ENCODE measurements around the gene NSMF.

Gene NSMF

GRCh38 chr9:137449931-137450538 lies 9.1 kb downstream of the NSMF start:
- H4K20me1 ChIP-seq (ENCODE audit: insufficient read depth, low read length): no peaks in the 10 kb centered on the region

GRCh38 chr9:137449081-137449844 lies 9.9 kb downstream of the NSMF start:
- Histone ChIP-seq H4K20me1 (ENCODE audit: insufficient read depth, low read length) (no peaks in the 10 kb centered on the region), H3K4me2 (ENCODE audit: low read length) (no peak overlapping the region), H3K79me2 (ENCODE audit: insufficient read depth, low read length) (no peaks in the 10 kb centered on the region), H3K36me3 (ENCODE audit: insufficient read depth, low read length) (peaks cover 17% of the 10 kb centered on the region), H3K9ac (ENCODE audit: low read length) (no peak overlapping the region), H3K27ac (ENCODE audit: low read depth, low read length, poor library complexity, severe bottlenecking) (no peak overlapping the region), H3K4me1 (ENCODE audit: insufficient read depth, low read length, severe bottlenecking) (peaks cover 3% of the 10 kb centered on the region), H2AFZ (ENCODE audit: low read length) (no peak overlapping the region), H3K9me3 (ENCODE audit: low read length) (no peaks in the 10 kb centered on the region), H3F3A (ENCODE audit: insufficient read depth, low read length) (no peaks in the 10 kb centered on the region), H3K9me2 (ENCODE audit: low read depth, low read length) (no peaks in the 10 kb centered on the region), H3K4me3 (ENCODE audit: low read depth, low read length, poor library complexity, severe bottlenecking) (no peak overlapping the region), H3K27me3 (ENCODE audit: insufficient read depth, low read length) (no peaks in the 10 kb centered on the region; the same call in 1 of the 2 replicates)
- TF ChIP-seq CTCF (IDR thresholded peaks at IDR 0.05; ENCODE audit: low read length) (no peak), EZH2 (IDR thresholded peaks at IDR 0.05; ENCODE audit: borderline replicate concordance, low read length) (no peak)

More at GRCh38 chr9:137449931-137450538, 9.1 kb downstream of the NSMF start:
- Histone ChIP-seq H2AFZ (ENCODE audit: low read length) (no peak overlapping the region), H3K9me2 (ENCODE audit: low read depth, low read length) (no peaks in the 10 kb centered on the region), H3K27ac (ENCODE audit: low read depth, low read length, poor library complexity, severe bottlenecking) (no peak overlapping the region), H3K9ac (ENCODE audit: low read length) (no peak overlapping the region), H3K4me3 (ENCODE audit: low read depth, low read length, poor library complexity, severe bottlenecking) (no peak overlapping the region), H3K4me1 (ENCODE audit: insufficient read depth, low read length, severe bottlenecking) (peaks cover 10% of the 10 kb centered on the region), H3F3A (ENCODE audit: insufficient read depth, low read length) (no peaks in the 10 kb centered on the region), H3K9me3 (ENCODE audit: low read length) (no peaks in the 10 kb centered on the region), H3K79me2 (ENCODE audit: insufficient read depth, low read length) (no peaks in the 10 kb centered on the region), H3K27me3 (ENCODE audit: insufficient read depth, low read length) (no peaks in the 10 kb centered on the region; the same call in 1 of the 2 replicates), H3K36me3 (ENCODE audit: insufficient read depth, low read length) (peaks cover 17% of the 10 kb centered on the region), H3K4me2 (ENCODE audit: low read length) (no peak overlapping the region)
- TF ChIP-seq EZH2 (IDR thresholded peaks at IDR 0.05; ENCODE audit: borderline replicate concordance, low read length) (no peak), CTCF (IDR thresholded peaks at IDR 0.05; ENCODE audit: low read length) (no peak)

- Histone ChIP-seq H3K9me2 (ENCODE audit: low read depth, low read length) (no peaks in the 10 kb centered on the region), H3K9ac (ENCODE audit: low read length) (no peak overlapping the region), H3K27me3 (ENCODE audit: insufficient read depth, low read length) (no peaks in the 10 kb centered on the region; the same call in 1 of the 2 replicates), H4K20me1 (ENCODE audit: insufficient read depth, low read length) (no peaks in the 10 kb centered on the region), H2AFZ (ENCODE audit: low read length) (no peak overlapping the region), H3K4me1 (ENCODE audit: insufficient read depth, low read length, severe bottlenecking) (peaks cover 2% of the 10 kb centered on the region), H3K79me2 (ENCODE audit: insufficient read depth, low read length) (no peaks in the 10 kb centered on the region), H3K9me3 (ENCODE audit: low read length) (no peaks in the 10 kb centered on the region), H3K4me2 (ENCODE audit: low read length) (no peak overlapping the region), H3K4me3 (ENCODE audit: low read depth, low read length, poor library complexity, severe bottlenecking) (no peak overlapping the region), H3K27ac (ENCODE audit: low read depth, low read length, poor library complexity, severe bottlenecking) (no peak overlapping the region), H3K36me3 (ENCODE audit: insufficient read depth, low read length) (peaks cover 16% of the 10 kb centered on the region), H3F3A (ENCODE audit: insufficient read depth, low read length) (no peaks in the 10 kb centered on the region)
- TF ChIP-seq EZH2 (IDR thresholded peaks at IDR 0.05; ENCODE audit: borderline replicate concordance, low read length) (no peak), CTCF (IDR thresholded peaks at IDR 0.05; ENCODE audit: low read length) (no peak)
Measured at GRCh38 chr9:137448602-137448962, 10.6 kb downstream of the NSMF start.
